Body of pancreas (tissue), 4 donors: ENCODE measurements around the gene FAM3D.

ENCODE experiments used
- CTCF ChIP-seq, 7 experiments: fragments of 450-650 bp in 4 of 7; fragments of 200-600 bp in 3 of 7; sonication (generic) in 3 of 7; IDR thresholded peaks; one replicate each; pipeline ENCODE4 v1.5.1; 2016 to 2019; ENCODE audit warnings: antibody characterized with exemption in 7 of 7
- POLR2A ChIP-seq, 3 donors: fragments of 450-650 bp; IDR thresholded peaks; one replicate each; pipeline ENCODE4 v1.6.1; 2016; ENCODE audit warnings: antibody characterized with exemption in 3 of 3, mild to moderate bottlenecking in 2 of 3

GRCh38 chr3:58620421-58620820, 46.2 kb downstream of the FAM3D start:
- TF ChIP-seq CTCF (IDR thresholded peaks at IDR 0.05) (no peak), POLR2A (IDR thresholded peaks at IDR 0.05) (no peak)
